Psoas muscle (tissue), 8 donors: Measurements from ENCODE around the gene RNASE7. TPM values are rescaled to one million over a fixed set of nuclear protein-coding genes. Genes with fewer than 3 reads are reported as not detected.

Experiments used
- ATAC-seq, 4 donors: fragments of 200-7000 bp; cut with Tn5 transposase; one replicate each; pipeline ENCODE4 v1.9.1; 2020; ENCODE audit warnings: moderate library complexity in 3 of 4, mild to moderate bottlenecking in 2 of 4
- DNase-seq, 2 donors: peaks; one replicate each; pipeline ENCODE4 v3.0.0-alpha.2; 2020
- H3K27ac ChIP-seq: fragments of 200-600 bp; one replicate; pipeline ENCODE4 v1.8.0; 2022
- H3K27me3 ChIP-seq, 3 donors: fragments of 200-600 bp in 1 of 3; one replicate each; pipeline versions ENCODE4 v1.6.1 to v1.8.0; 2013 to 2022; ENCODE audit warnings: low read length in 2 of 3, mild to moderate bottlenecking in 2 of 3, moderate library complexity in 1 of 3; ENCODE audit not compliant: insufficient read depth in 3 of 3
- H3K36me3 ChIP-seq, 2 donors: fragments of 200-600 bp in 1 of 2; one replicate each; pipeline versions ENCODE4 v1.6.1 to v1.8.0; 2013 to 2022; ENCODE audit warnings: low read depth in 1 of 2, mild to moderate bottlenecking in 1 of 2, moderate library complexity in 1 of 2; ENCODE audit not compliant: insufficient read depth in 1 of 2
- H3K4me1 ChIP-seq: fragments of 200-600 bp; one replicate; pipeline ENCODE4 v1.8.0; 2022
- H3K4me3 ChIP-seq: fragments of 200-600 bp; one replicate; pipeline ENCODE4 v1.8.0; 2022; ENCODE audit warnings: mild to moderate bottlenecking
- H3K9me3 ChIP-seq: fragments of 200-600 bp; one replicate; pipeline ENCODE4 v1.8.0; 2022
- WGBS, 3 donors: extraction: QIAGEN DNeasy Blood & Tissue Kit; methylation state at CpG; one replicate each; pipeline versions ENCODE4 v1.1.6 to v1.1.7; 2013; 5-methylcytosine and 5-hydroxymethylcytosine counted together
- intact Hi-C, 2 donors: fragments of 100-400 bp; cut with DNase I; formaldehyde crosslinking; loops; one replicate each; pipeline versions ENCODE4 v1.11.0 to v1.14.2; 2022
- polyA plus RNA-seq, 3 donors: library from polyadenylated mRNA; stranded (reverse); fragments of 200-250 nt; gene quantifications; one replicate each; pipeline ENCODE4 v1.2.3, GENCODE V29; 2013
- total RNA-seq, 4 donors: library from RNA; stranded (reverse); fragmentation: NEBNext Ultra II Directional in 2 of 4; extraction: Animal tissue kit (Norgen Biotek cat#: 25700) in 2 of 4; gene quantifications; one replicate each; pipeline versions ENCODE4 v1.2.1 to v1.2.4, GENCODE V29; 2021 to 2023
- TF ChIP-seq, protein P1 (sequence below): fragments of 200-600 bp; IDR thresholded peaks from one replicate; pipeline ENCODE4 v1.8.0; 2022; ENCODE audit warnings: antibody characterized with exemption
- donor health status: healthy with polysubstance abuse.
- donor health status: DM: no; HTN: no; CAD: no; lungs with moderate emphysema.
- donor health status: Bipolar disorder and iron deficiency.
- donor health status: healthy.
- donor health status: DM: yes; HTN: yes; CAD: no.
- donor health status: DM: no; HTN: no; CAD: no.
- donor health status: DM: no; HTN: no; CAD: no.
- donor health status: DM: yes; HTN: yes; CAD: no.

The RNASE7 gene
- total and polyA plus RNA-seq, 7 donors = 0.15 to 1.9 (median 0.38) TPM; not detected in 1

DNA sequence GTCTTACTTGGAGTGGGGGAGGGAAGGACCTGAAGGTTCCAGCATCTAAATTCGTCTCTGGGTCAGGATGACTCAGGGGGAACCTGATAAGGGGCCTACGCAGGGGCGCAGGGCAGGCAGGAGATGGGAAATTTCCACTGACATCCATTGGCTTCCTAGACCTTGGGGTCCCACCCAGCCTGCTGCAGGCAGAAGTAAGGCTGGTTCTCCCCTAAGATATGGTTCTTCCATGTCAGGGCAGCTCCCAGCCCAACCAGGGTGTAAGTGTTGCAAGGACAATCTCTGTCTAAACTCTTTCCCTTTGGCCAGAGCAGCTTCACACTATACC, 15.2 kb upstream of the RNASE7 start:
- Histone ChIP-seq H3K4me1 (peaks cover 40% of the 10 kb centered on the region), H3K36me3 (peaks cover 0 to 8% of the 10 kb centered on the region in 2 donors), H3K27me3 (no peaks in the 10 kb centered on the region), H3K9me3 (no peaks in the 10 kb centered on the region), H3K4me3 (peak overlapping the region; percentile 39), H3K27ac (peak overlapping the region; percentile 98)
- peak; percentile 54 to 65 (median 58) for ATAC-seq
- intact Hi-C loops = no loop called here
- 5 to 42% (median 18%) methylated on average over 3 of the region's 3 CpGs for WGBS, 3 donors
- TF ChIP-seq, protein P1, sequence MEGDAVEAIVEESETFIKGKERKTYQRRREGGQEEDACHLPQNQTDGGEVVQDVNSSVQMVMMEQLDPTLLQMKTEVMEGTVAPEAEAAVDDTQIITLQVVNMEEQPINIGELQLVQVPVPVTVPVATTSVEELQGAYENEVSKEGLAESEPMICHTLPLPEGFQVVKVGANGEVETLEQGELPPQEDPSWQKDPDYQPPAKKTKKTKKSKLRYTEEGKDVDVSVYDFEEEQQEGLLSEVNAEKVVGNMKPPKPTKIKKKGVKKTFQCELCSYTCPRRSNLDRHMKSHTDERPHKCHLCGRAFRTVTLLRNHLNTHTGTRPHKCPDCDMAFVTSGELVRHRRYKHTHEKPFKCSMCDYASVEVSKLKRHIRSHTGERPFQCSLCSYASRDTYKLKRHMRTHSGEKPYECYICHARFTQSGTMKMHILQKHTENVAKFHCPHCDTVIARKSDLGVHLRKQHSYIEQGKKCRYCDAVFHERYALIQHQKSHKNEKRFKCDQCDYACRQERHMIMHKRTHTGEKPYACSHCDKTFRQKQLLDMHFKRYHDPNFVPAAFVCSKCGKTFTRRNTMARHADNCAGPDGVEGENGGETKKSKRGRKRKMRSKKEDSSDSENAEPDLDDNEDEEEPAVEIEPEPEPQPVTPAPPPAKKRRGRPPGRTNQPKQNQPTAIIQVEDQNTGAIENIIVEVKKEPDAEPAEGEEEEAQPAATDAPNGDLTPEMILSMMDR = no peak
- DNase-seq = peak; percentile 55 to 76

- peaks cover 25% of the 10 kb centered on the region for H3K4me1 ChIP-seq
- WGBS, 3 donors = 75 to 88% (median 83%) methylated on average over 5 of the region's 5 CpGs
- H3K4me3 ChIP-seq = no peak within 1 kb of the TSS
- H3K27ac ChIP-seq = peak within 1 kb of the TSS; percentile 53
- DNase-seq = no peak
- no peak for ATAC-seq
- TF ChIP-seq, protein P1 = no peak
- H3K36me3 ChIP-seq = no peaks in the 10 kb centered on the region
- H3K9me3 ChIP-seq = no peaks in the 10 kb centered on the region
- intact Hi-C loops = no loop called here
- no peaks in the 10 kb centered on the region for H3K27me3 ChIP-seq
These were observed 12.2 kb upstream of the RNASE7 start, which contains the start of gene TPPP2 for GRCh38 chr14:21029917-21030316. TSS of gene TPPP2 (plus strand) at chr14:21030217. CDS start at chr14:21030582, 365 bp downstream.

GRCh38 chr14:21030531-21030930, 11.6 kb upstream of the RNASE7 start:
- no peak overlapping the region for H3K4me3 ChIP-seq
- TF ChIP-seq, protein P1 = no peak
- intact Hi-C loops = no loop called here

DNA sequence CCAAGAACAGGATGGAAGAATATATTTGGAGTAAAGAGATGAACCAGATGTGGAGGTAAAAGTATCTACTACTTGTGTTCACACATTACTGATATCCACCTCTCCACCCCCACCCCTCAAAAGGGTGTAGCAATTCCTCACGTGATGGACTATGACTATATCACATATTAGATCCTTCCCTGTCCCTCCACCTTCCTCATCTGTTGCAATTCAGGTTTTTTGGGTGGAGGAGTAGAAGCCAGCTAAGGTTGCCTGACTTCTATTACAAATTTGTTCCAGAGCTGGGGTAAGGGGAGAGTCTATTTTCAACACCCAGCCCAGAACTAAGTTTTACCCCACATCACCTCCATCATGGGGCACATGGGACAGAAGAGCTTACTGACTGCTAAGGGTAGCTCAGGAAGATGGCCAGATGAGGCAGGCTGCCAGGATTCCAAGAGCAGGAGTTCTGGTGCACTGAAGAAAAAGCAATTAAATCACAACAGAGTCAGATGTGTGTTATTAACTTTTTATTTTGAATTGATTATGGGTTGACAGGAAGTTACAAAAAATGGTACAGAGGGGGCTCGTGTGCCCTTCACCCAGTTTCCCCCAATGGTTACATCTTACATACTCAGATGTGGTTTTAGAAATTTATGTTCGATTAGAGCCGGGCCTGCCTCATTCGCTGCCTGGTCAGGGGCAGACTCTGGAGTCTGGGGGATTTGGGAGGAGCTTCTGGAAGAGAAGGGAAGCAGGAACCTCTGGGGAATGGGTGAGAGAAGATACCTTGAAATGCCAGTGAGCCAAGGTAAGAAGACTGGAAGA, 9.6 kb upstream of the RNASE7 start:
- H3K4me1 ChIP-seq = peaks cover 18% of the 10 kb centered on the region
- TF ChIP-seq, protein P1 = no peak
- intact Hi-C loops = no loop called here
- no peaks in the 10 kb centered on the region for H3K36me3 ChIP-seq
- H3K27ac ChIP-seq = no peak overlapping the region
- peak in 2 of 4 donors; percentile 39 to 71 for ATAC-seq
- no peak overlapping the region for H3K4me3 ChIP-seq
- no peaks in the 10 kb centered on the region for H3K9me3 ChIP-seq
- WGBS, 3 donors = 70 to 81% (median 70%) methylated on average over 5 of the region's 5 CpGs
- no peak for DNase-seq
- no peaks in the 10 kb centered on the region for H3K27me3 ChIP-seq

More at GRCh38 chr14:21030531-21030930, 11.6 kb upstream of the RNASE7 start:
- no peaks in the 10 kb centered on the region for H3K36me3 ChIP-seq
- DNase-seq (no peak), ATAC-seq (no peak)
- no peaks in the 10 kb centered on the region for H3K9me3 ChIP-seq
- H3K27me3 ChIP-seq = no peaks in the 10 kb centered on the region
- H3K4me1 ChIP-seq = peaks cover 25% of the 10 kb centered on the region
- H3K27ac ChIP-seq = no peak overlapping the region
- 84 to 95% (median 92%) methylated on average over 12 of the region's 12 CpGs for WGBS, 3 donors
